Ecto neural progenitor cell (in vitro differentiated cells): ENCODE data around the gene IFFO2.

Experiments used
- DNase-seq: peaks from one replicate; pipeline ENCODE4 v3.0.0-alpha.2; 2018; ENCODE audit warnings: low spot score

IFFO2 gene

GRCh38 chr1:18919197-18919905 lies 37.1 kb downstream of the IFFO2 start:
- no peak for DNase-seq

GRCh38 chr1:18918417-18918816 lies 38.1 kb downstream of the IFFO2 start:
- no peak for DNase-seq

GRCh38 chr1:18917071-18917799 lies 39.2 kb downstream of the IFFO2 start:
- no peak for DNase-seq

GRCh38 chr1:18915341-18915740 lies 41.1 kb downstream of the IFFO2 start:
- DNase-seq: no peak

GRCh38 chr1:18913065-18913835 lies 43.2 kb downstream of the IFFO2 start:
- peak; percentile 92 for DNase-seq

- DNase-seq: no peak
These were observed 43.9 kb downstream of the IFFO2 start for GRCh38 chr1:18912550-18912949.

GRCh38 chr1:18908911-18909771 lies 47.3 kb downstream of the IFFO2 start:
- no peak for DNase-seq

GRCh38 chr1:18907917-18908845 lies 48.3 kb downstream of the IFFO2 start:
- DNase-seq: no peak

GRCh38 chr1:18907021-18907916 lies 49.2 kb downstream of the IFFO2 start:
- DNase-seq: peak; percentile 73

GRCh38 chr1:18903291-18903756 lies 53.2 kb downstream of the IFFO2 start:
- no peak for DNase-seq

GRCh38 chr1:18902523-18903290 lies 53.8 kb downstream of the IFFO2 start, which contains the start of gene ALDH4A1:
Gene ALDH4A1 (minus strand): TSS chr1:18902555. CDS start chr1:18902523, 32 bp downstream.
- peak; percentile 97 for DNase-seq

- DNase-seq: no peak
These were observed 54.4 kb downstream of the IFFO2 start for GRCh38 chr1:18901952-18902522.

- no peak for DNase-seq
These were observed 55.1 kb downstream of the IFFO2 start for GRCh38 chr1:18901147-18901951.

GRCh38 chr1:18900303-18900841 lies 56.1 kb downstream of the IFFO2 start:
- no peak for DNase-seq

GRCh38 chr1:18899363-18900049 lies 57.0 kb downstream of the IFFO2 start:
- DNase-seq: no peak

GRCh38 chr1:18898567-18898966 lies 57.9 kb downstream of the IFFO2 start:
- no peak for DNase-seq

- DNase-seq: no peak
These were observed 61.2 kb downstream of the IFFO2 start for GRCh38 chr1:18895317-18895716.
